Pancreas (tissue), 10 donors: ENCODE measurements around the gene SYTL1. TPM values are rescaled to one million over a fixed set of nuclear protein-coding genes. Genes with fewer than 3 reads are reported as not detected.

Source experiments
- ATAC-seq, 4 donors: fragments of 200-7000 bp; cut with Tn5 transposase; one replicate each; pipeline versions ENCODE4 v1.8.0 to v1.9.1; 2020; ENCODE audit warnings: mild to moderate bottlenecking in 4 of 4, moderate library complexity in 4 of 4
- DNase-seq, 6 donors: peaks; one replicate each; pipeline ENCODE4 v3.0.0-alpha.2; 2020
- FAIRE-seq: peaks from 2 replicates; lab custom pipeline; 2012; peaks lifted over from hg19 to GRCh38; lab: Jason Lieb, UNC
- H3K27ac ChIP-seq, 4 donors: fragments of 200-600 bp; sonication (generic); 1 replicate in 3 of 4; 2 replicates in 1 of 4; pipeline versions ENCODE4 v1.5.0 to v1.8.0; 2020
- H3K27me3 ChIP-seq, 4 donors: fragments of 200-600 bp; one replicate each; pipeline ENCODE4 v1.8.0; 2021
- H3K36me3 ChIP-seq, 3 donors: fragments of 200-600 bp; sonication (generic) in 1 of 3; one replicate each; pipeline versions ENCODE4 v1.5.0 to v1.8.0; 2020 to 2021
- H3K4me1 ChIP-seq, 3 donors: fragments of 200-600 bp; one replicate each; pipeline ENCODE4 v1.8.0; 2021
- H3K4me3 ChIP-seq, 4 donors: fragments of 200-600 bp; sonication (generic) in 2 of 4; one replicate each; pipeline versions ENCODE4 v1.5.0 to v1.8.0; 2020 to 2021
- H3K9me3 ChIP-seq, 4 donors: fragments of 200-600 bp; one replicate each; pipeline ENCODE4 v1.8.0; 2021
- CTCF ChIP-seq, 4 donors: fragments of 200-600 bp; sonication (generic) in 3 of 4; IDR thresholded peaks; one replicate each; pipeline versions ENCODE4 v1.5.0 to v1.8.0; 2021; ENCODE audit warnings: antibody characterized with exemption in 4 of 4
- WGBS, 2 donors: extraction: QIAGEN DNeasy Blood & Tissue Kit; methylation state at CpG; one replicate each; pipeline ENCODE4 v1.1.7; 2013; 5-methylcytosine and 5-hydroxymethylcytosine counted together
- intact Hi-C, 3 donors: fragments of 100-400 bp; cut with DNase I; formaldehyde crosslinking; loops; one replicate each; pipeline versions ENCODE4 v1.11.1 to v1.14.2; 2022
- polyA plus RNA-seq, 2 donors: library from polyadenylated mRNA; stranded (reverse); fragments of 200-250 nt; gene quantifications; one replicate each; pipeline ENCODE4 v1.2.3, GENCODE V29; 2013
- total RNA-seq, 6 donors: library from RNA; stranded (reverse); fragmentation: NEBNext Ultra II Directional in 4 of 6; extraction: Animal tissue kit (Norgen Biotek cat#: 25700) in 4 of 6; gene quantifications; one replicate each; pipeline versions ENCODE4 v1.2.1 to v1.2.4, GENCODE V29; 2021 to 2023
- donor health status: healthy with polysubstance abuse.
- donor health status: DM: no; HTN: no; CAD: no; lungs with moderate emphysema.
- donor health status: DM: no; HTN: no; CAD: no.
- donor health status: control.
- donor health status: control.
- donor health status: Bipolar disorder and iron deficiency.
- donor health status: DM: yes; HTN: yes; CAD: no.
- donor health status: DM: no; HTN: no; CAD: no.
- donor health status: DM: no; HTN: no; CAD: no.
- donor health status: DM: yes; HTN: yes; CAD: no.

Gene SYTL1
- total and polyA plus RNA-seq, 8 donors = 45.8 to 254 (median 107) TPM

GRCh38 chr1:27367160-27367650, 25.4 kb downstream of the SYTL1 start:
- no peaks in the 10 kb centered on the region for H3K27me3 ChIP-seq

GRCh38 chr1:27368869-27369582, 27.2 kb downstream of the SYTL1 start:
- DNase-seq (no peak), FAIRE-seq (no peak), ATAC-seq (no peak)
- 71 to 73% methylated on average over 13 of the region's 13 CpGs for whole genome bisulfite sequencing, 2 donors
- H3K36me3 ChIP-seq = no peaks in the 10 kb centered on the region
- no peaks in the 10 kb centered on the region for H3K27me3 ChIP-seq
- no peak for TF ChIP-seq CTCF (IDR thresholded peaks at IDR 0.05)
- intact Hi-C loops = no loop called here
- no peak overlapping the region for H3K27ac ChIP-seq
- no peak overlapping the region for H3K4me3 ChIP-seq
- H3K4me1 ChIP-seq = peaks cover 0 to 11% (median 4%) of the 10 kb centered on the region in 3 donors
- H3K9me3 ChIP-seq = no peaks in the 10 kb centered on the region

More at GRCh38 chr1:27367160-27367650, 25.4 kb downstream of the SYTL1 start:
- DNase-seq (no peak), ATAC-seq (no peak), FAIRE-seq (no peak)
- TF ChIP-seq CTCF (IDR thresholded peaks at IDR 0.05) = no peak
- intact Hi-C loops = no loop called here
- H3K27ac ChIP-seq = peak overlapping the region; percentile 63 to 94 (median 86)
- 36 to 42% methylated on average over 8 of the region's 8 CpGs for WGBS, 2 donors
- H3K36me3 ChIP-seq = no peaks in the 10 kb centered on the region
- peaks cover 0 to 11% (median 4%) of the 10 kb centered on the region in 3 donors for H3K4me1 ChIP-seq
- H3K4me3 ChIP-seq = peak overlapping the region in 3 of 4 donors; percentile 59 to 84 (median 61)
- H3K9me3 ChIP-seq = no peaks in the 10 kb centered on the region

GRCh38 chr1:27372022-27372807, 30.4 kb downstream of the SYTL1 start:
- no peak overlapping the region for H3K4me3 ChIP-seq
- intact Hi-C loops = no loop called here
- no peaks in the 10 kb centered on the region for H3K9me3 ChIP-seq
- FAIRE-seq (no peak), ATAC-seq (no peak), DNase-seq (no peak)
- H3K36me3 ChIP-seq = no peaks in the 10 kb centered on the region
- no peak overlapping the region for H3K27ac ChIP-seq
- no peak for TF ChIP-seq CTCF (IDR thresholded peaks at IDR 0.05)
- H3K27me3 ChIP-seq = no peaks in the 10 kb centered on the region
- H3K4me1 ChIP-seq = peaks cover 0 to 4% (median 1%) of the 10 kb centered on the region in 3 donors
- WGBS, 2 donors = 89 to 91% methylated on average over 19 of the region's 19 CpGs

GRCh38 chr1:27372808-27373690, 31.2 kb downstream of the SYTL1 start:
- 83 to 88% methylated on average over 11 of the region's 11 CpGs for WGBS, 2 donors
- intact Hi-C loops = no loop called here
- ATAC-seq (no peak), FAIRE-seq (no peak), DNase-seq (peak in 1 of 6 donors; percentile 53)
- Histone ChIP-seq H3K36me3 (no peaks in the 10 kb centered on the region), H3K27ac (no peak overlapping the region), H3K4me1 (no peaks in the 10 kb centered on the region), H3K9me3 (no peaks in the 10 kb centered on the region), H3K4me3 (no peak overlapping the region), H3K27me3 (no peaks in the 10 kb centered on the region)
- TF ChIP-seq CTCF (IDR thresholded peaks at IDR 0.05) = no peak
